ENCODE data around the gene GBF1. TPM values are rescaled to one million over a fixed set of nuclear protein-coding genes. Genes with fewer than 3 reads are reported as not detected.

Gene GBF1
- total RNA-seq, 4 donors from 2014 or later: 31.4 to 64.2 (median 58.7) TPM

GRCh38 chr10:102341038-102341688 lies 95.8 kb downstream of the GBF1 start:
- peaks cover 0 to 2% of the 10 kb centered on the region in 2 donors for H3K4me1 ChIP-seq
- H3K27me3 ChIP-seq: no peaks in the 10 kb centered on the region
- TF ChIP-seq POLR2A (IDR thresholded peaks at IDR 0.05): no peak
- TF ChIP-seq CTCF (IDR thresholded peaks at IDR 0.05 in 4 of 5, conservative IDR thresholded peaks at IDR 0.05 in 1 of 5): no peak
- ATAC-seq: no peak
- no peak overlapping the region for H3K27ac ChIP-seq
- H3K9me3 ChIP-seq: no peaks in the 10 kb centered on the region
- intact Hi-C loops (cut with DNase I; ENCODE audit: low total_unique reads): no loop called here
- in situ Hi-C loops (cut with MboI; ENCODE audit: low sequenced_read_pairs in 4 of 4): no loop called here
- DNase-seq: no peak
- H3K4me3 ChIP-seq: no peak overlapping the region
- H3K36me3 ChIP-seq: peaks cover 0 to 12% of the 10 kb centered on the region in 2 donors

- TF ChIP-seq CTCF (IDR thresholded peaks at IDR 0.05 in 4 of 5, conservative IDR thresholded peaks at IDR 0.05 in 1 of 5): no peak
- no peak for TF ChIP-seq POLR2A (IDR thresholded peaks at IDR 0.05)
- intact Hi-C loops (cut with DNase I; ENCODE audit: low total_unique reads) (no loop called here), in situ Hi-C loops (cut with MboI; ENCODE audit: low sequenced_read_pairs in 4 of 4) (no loop called here)
- DNase-seq: no peak
- Histone ChIP-seq H3K27ac (no peak overlapping the region), H3K4me3 (no peak overlapping the region), H3K9me3 (no peaks in the 10 kb centered on the region), H3K36me3 (peaks cover 0 to 12% of the 10 kb centered on the region in 2 donors), H3K27me3 (no peaks in the 10 kb centered on the region), H3K4me1 (peaks cover 2 to 6% of the 10 kb centered on the region in 2 donors)
- ATAC-seq: no peak
Measured at GRCh38 chr10:102342458-102342857, 97.1 kb downstream of the GBF1 start.

GRCh38 chr10:102342958-102343357 lies 97.6 kb downstream of the GBF1 start:
- TF ChIP-seq POLR2A (IDR thresholded peaks at IDR 0.05) (no peak), CTCF (IDR thresholded peaks at IDR 0.05 in 4 of 5, conservative IDR thresholded peaks at IDR 0.05 in 1 of 5) (no peak)
- ATAC-seq: no peak
- intact Hi-C loops (cut with DNase I; ENCODE audit: low total_unique reads): no loop called here
- Histone ChIP-seq H3K27ac (no peak overlapping the region), H3K27me3 (no peaks in the 10 kb centered on the region), H3K36me3 (peaks cover 0 to 12% of the 10 kb centered on the region in 2 donors), H3K9me3 (no peaks in the 10 kb centered on the region), H3K4me3 (no peak overlapping the region), H3K4me1 (peaks cover 6 to 10% of the 10 kb centered on the region in 2 donors)
- no peak for DNase-seq
- in situ Hi-C loops (cut with MboI; ENCODE audit: low sequenced_read_pairs in 4 of 4): no loop called here

- TF ChIP-seq CTCF (IDR thresholded peaks at IDR 0.05 in 4 of 5, conservative IDR thresholded peaks at IDR 0.05 in 1 of 5): no peak
- no peak for TF ChIP-seq POLR2A (IDR thresholded peaks at IDR 0.05)
- in situ Hi-C loops (cut with MboI; ENCODE audit: low sequenced_read_pairs in 4 of 4): no loop called here
- H3K27ac ChIP-seq: no peak overlapping the region
Measured at GRCh38 chr10:102344067-102344466, 98.7 kb downstream of the GBF1 start.

More at GRCh38 chr10:102344067-102344466, 98.7 kb downstream of the GBF1 start:
- ATAC-seq (no peak), DNase-seq (no peak)
- H3K4me1 ChIP-seq: peaks cover 6 to 10% of the 10 kb centered on the region in 2 donors
- peaks cover 0 to 12% of the 10 kb centered on the region in 2 donors for H3K36me3 ChIP-seq
- intact Hi-C loops (cut with DNase I; ENCODE audit: low total_unique reads): no loop called here
- no peak overlapping the region for H3K4me3 ChIP-seq
- no peaks in the 10 kb centered on the region for H3K9me3 ChIP-seq
- no peaks in the 10 kb centered on the region for H3K27me3 ChIP-seq

Data from gastrocnemius medialis (tissue), 4 donors.